ENCODE results near the gene RDH11. TPM values are rescaled to one million over a fixed set of nuclear protein-coding genes. Genes with fewer than 3 reads are reported as not detected.

The RDH11 gene, protein sequence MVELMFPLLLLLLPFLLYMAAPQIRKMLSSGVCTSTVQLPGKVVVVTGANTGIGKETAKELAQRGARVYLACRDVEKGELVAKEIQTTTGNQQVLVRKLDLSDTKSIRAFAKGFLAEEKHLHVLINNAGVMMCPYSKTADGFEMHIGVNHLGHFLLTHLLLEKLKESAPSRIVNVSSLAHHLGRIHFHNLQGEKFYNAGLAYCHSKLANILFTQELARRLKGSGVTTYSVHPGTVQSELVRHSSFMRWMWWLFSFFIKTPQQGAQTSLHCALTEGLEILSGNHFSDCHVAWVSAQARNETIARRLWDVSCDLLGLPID
- 10 to 100 TPM; 35.6 to 74.6 (median 48.0) TPM for total RNA-seq

DNA sequence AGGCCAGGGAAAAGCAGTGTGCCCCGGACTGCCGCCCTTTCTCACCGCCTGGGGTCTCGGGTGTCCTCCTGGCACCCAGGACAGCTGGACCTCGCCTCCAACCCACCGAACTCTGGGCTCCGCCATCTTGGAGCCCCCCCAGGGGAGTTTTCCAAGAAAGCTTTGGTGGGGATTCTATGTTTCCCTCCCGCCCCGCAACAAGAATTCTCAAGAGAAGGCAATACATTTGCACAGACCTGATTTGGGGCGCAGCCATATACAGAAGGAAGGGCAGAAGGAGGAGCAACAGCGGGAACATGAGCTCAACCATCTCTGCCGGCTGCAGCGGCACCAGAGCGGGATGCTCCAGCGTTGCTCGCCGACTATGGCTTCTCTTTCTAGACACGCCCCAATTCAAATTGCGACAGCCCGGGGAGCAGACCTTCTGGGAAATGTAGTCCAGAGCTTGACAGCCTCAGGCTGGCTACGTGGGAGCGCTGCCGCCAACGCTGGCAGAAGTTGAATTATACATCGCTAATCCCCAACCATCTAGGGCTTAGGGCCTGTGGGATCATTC lies at the start of gene RDH11:
Gene RDH11, minus strand, starts transcription at position 371 of the 556 bp plus-strand sequence. Its CDS starts 61 bp downstream, at position 310.
- Histone ChIP-seq H3K9me3 (no peaks in the 10 kb centered on the region), H3K4me1 (peaks cover 0 to 33% (median 8%) of the 10 kb centered on the region in 3 donors), H3K27me3 (no peaks in the 10 kb centered on the region), H3K36me3 (peaks cover 3 to 21% (median 5%) of the 10 kb centered on the region in 3 donors), H3K27ac (peak within 1 kb of the TSS; percentile 80 to 96 (median 92)), H3K4me3 (peak within 1 kb of the TSS; percentile 78 to 91 (median 90))
- intact Hi-C loops (cut with DNase I): no loop called here
- WGBS, 2 donors: 0% methylated on average over 5 to 11 of the region's 25 CpGs
- TF ChIP-seq, protein P1, sequence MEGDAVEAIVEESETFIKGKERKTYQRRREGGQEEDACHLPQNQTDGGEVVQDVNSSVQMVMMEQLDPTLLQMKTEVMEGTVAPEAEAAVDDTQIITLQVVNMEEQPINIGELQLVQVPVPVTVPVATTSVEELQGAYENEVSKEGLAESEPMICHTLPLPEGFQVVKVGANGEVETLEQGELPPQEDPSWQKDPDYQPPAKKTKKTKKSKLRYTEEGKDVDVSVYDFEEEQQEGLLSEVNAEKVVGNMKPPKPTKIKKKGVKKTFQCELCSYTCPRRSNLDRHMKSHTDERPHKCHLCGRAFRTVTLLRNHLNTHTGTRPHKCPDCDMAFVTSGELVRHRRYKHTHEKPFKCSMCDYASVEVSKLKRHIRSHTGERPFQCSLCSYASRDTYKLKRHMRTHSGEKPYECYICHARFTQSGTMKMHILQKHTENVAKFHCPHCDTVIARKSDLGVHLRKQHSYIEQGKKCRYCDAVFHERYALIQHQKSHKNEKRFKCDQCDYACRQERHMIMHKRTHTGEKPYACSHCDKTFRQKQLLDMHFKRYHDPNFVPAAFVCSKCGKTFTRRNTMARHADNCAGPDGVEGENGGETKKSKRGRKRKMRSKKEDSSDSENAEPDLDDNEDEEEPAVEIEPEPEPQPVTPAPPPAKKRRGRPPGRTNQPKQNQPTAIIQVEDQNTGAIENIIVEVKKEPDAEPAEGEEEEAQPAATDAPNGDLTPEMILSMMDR (IDR thresholded peaks at IDR 0.05): peak in 2 of 6 experiments; percentile 6 to 8
- peak in 3 of 4 donors; percentile 51 to 89 (median 88) for TF ChIP-seq POLR2A (IDR thresholded peaks at IDR 0.05)
- DNase-seq: peak; percentile 35

GRCh38 chr14:67744046-67744445 lies 48.5 kb upstream of the RDH11 start:
- no peak for TF ChIP-seq POLR2A (IDR thresholded peaks at IDR 0.05)
- TF ChIP-seq, protein P1 (IDR thresholded peaks at IDR 0.05): no peak
- Histone ChIP-seq H3K4me1 (no peaks in the 10 kb centered on the region), H3K27ac (no peak overlapping the region), H3K4me3 (no peak overlapping the region), H3K27me3 (no peaks in the 10 kb centered on the region), H3K9me3 (no peaks in the 10 kb centered on the region), H3K36me3 (peaks cover 10 to 25% (median 11%) of the 10 kb centered on the region in 3 donors)
- intact Hi-C loops (cut with DNase I): no loop called here
- WGBS, 2 donors: 72 to 73% methylated on average over 2 of the region's 2 CpGs
- no peak for DNase-seq

DNA sequence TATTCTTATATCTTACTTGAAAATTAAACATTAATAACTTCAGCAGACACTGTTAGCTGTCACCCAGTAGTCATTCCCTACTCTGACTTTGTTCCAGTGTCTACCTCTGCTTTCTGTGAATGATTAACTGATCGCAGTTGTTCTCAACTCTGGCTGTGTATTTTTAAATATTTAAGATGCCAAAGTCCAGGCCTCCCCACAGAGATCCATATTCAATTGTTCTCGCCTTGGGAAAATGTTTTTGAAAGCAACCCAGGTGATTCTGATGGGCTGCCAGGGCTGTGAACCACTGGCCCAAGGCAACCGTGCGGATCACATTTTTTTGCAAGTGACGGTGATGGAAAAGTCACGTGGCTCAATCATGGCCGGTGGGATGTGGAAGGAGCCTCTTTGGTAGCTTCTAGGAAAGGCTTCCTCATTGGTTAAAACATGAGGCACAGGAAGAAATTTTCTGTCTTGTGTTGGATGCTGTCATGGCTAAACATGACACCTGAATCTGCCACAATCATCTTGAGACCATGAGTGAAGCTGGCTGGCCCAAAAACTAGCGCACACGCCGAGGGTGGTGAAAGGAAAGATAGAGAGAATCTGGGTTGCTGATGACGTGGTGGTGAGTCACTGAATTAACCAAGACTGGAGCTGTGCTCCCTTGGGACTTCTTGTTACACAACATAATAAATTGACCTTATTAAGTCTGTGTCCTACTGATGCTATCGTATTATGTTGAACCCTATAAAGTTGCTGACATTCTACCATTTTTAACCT lies 43.4 kb upstream of the RDH11 start:
- 43 to 53% methylated on average over 11 to 12 of the region's 12 CpGs for WGBS, 2 donors
- H3K9me3 ChIP-seq: no peaks in the 10 kb centered on the region

DNA sequence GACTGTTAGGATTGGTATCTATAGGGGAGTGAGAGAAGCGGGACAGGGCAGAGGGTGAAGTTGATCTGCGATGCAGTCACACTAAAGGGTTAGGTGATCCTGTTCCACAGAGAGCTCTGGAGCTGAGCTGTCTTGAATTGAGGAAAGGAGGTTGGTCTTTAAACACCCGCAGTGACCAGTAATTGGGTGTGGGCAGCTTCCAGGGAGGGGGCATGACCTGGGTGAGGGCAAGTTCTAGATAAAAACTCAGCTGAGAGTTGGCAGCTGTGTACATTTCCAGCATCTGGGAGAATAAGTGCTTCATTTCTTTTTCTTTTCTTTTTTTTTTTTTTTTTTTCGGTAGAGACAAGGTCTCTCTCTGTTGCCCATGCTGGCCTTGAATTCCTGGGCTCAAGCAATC lies 41.2 kb upstream of the RDH11 start:
- Histone ChIP-seq H3K27me3 (no peaks in the 10 kb centered on the region), H3K9me3 (no peaks in the 10 kb centered on the region), H3K27ac (no peak overlapping the region), H3K4me3 (no peak overlapping the region), H3K36me3 (no peaks in the 10 kb centered on the region), H3K4me1 (no peaks in the 10 kb centered on the region)
- 76 to 85% methylated on average over 4 of the region's 4 CpGs for WGBS, 2 donors
- DNase-seq: no peak
- intact Hi-C loops (cut with DNase I): no loop called here
- TF ChIP-seq, protein P1 (IDR thresholded peaks at IDR 0.05): no peak
- no peak for TF ChIP-seq POLR2A (IDR thresholded peaks at IDR 0.05)

More for the DNA sequence above, 43.4 kb upstream of the RDH11 start:
- no peak for DNase-seq
- Histone ChIP-seq H3K36me3 (no peaks in the 10 kb centered on the region), H3K4me1 (no peaks in the 10 kb centered on the region), H3K27ac (peak overlapping the region in 1 of 4 donors; percentile 2), H3K27me3 (no peaks in the 10 kb centered on the region), H3K4me3 (no peak overlapping the region)
- TF ChIP-seq, protein P1 (IDR thresholded peaks at IDR 0.05): no peak
- no peak for TF ChIP-seq POLR2A (IDR thresholded peaks at IDR 0.05)
- intact Hi-C loops (cut with DNase I): no loop called here

Data from esophagus squamous epithelium (tissue), 5 donors.